ENCODE data around the gene ACTBL2. TPM values are rescaled to one million over a fixed set of nuclear protein-coding genes. Genes with fewer than 3 reads are reported as not detected.

Gene ACTBL2
- total RNA-seq, 1 experiment from 2014 or later = not detected

DNA sequence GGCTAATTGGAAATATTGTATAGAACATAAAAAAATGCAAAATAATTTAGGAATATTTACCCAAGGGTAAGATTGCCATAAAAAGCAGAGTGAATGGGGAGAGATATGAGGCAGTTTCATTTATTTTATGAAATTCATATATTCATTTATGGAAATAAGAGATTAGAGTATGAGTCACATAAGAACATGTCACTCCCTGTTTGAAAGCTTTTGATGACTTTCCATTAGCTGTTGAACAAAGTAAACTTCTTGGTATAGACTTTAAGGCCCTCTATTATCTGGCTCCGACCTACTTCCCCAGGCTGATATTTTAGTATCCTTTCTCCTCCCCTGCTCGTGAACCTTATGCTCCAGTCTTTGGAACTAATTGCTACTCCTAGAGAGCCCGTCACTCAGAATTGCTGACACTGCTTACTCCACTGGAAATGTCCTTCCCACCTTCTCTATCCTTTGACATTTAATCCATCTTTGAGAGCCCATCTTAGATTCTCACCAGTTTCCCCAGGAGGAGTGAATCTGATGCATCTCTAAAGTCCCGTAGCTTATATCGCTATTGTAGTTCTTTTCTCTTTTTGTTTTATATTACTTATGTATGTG is 8.9 kb upstream of the ACTBL2 start:
- no peak for TF ChIP-seq EZH2 (IDR thresholded peaks at IDR 0.05; ENCODE audit: borderline replicate concordance, low read depth, low read length, poor library complexity, severe bottlenecking)
- TF ChIP-seq, protein P1, sequence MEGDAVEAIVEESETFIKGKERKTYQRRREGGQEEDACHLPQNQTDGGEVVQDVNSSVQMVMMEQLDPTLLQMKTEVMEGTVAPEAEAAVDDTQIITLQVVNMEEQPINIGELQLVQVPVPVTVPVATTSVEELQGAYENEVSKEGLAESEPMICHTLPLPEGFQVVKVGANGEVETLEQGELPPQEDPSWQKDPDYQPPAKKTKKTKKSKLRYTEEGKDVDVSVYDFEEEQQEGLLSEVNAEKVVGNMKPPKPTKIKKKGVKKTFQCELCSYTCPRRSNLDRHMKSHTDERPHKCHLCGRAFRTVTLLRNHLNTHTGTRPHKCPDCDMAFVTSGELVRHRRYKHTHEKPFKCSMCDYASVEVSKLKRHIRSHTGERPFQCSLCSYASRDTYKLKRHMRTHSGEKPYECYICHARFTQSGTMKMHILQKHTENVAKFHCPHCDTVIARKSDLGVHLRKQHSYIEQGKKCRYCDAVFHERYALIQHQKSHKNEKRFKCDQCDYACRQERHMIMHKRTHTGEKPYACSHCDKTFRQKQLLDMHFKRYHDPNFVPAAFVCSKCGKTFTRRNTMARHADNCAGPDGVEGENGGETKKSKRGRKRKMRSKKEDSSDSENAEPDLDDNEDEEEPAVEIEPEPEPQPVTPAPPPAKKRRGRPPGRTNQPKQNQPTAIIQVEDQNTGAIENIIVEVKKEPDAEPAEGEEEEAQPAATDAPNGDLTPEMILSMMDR (conservative IDR thresholded peaks at IDR 0.05; ENCODE audit: low read depth, low read length) = no peak
- no peak overlapping the region for H3K27ac ChIP-seq (ENCODE audit: low read depth, low read length, poor library complexity, severe bottlenecking)
- intact Hi-C loops (cut with micrococcal nuclease; ENCODE audit: unreplicated experiment) = no loop called here
- no peaks in the 10 kb centered on the region for H3K9me3 ChIP-seq (ENCODE audit: low read depth, low read length, poor library complexity, severe bottlenecking)
- ChIA-PET CTCF (no interaction called here), POLR2A (ENCODE audit: low non-redundant PET) (no interaction called here)
- peak; percentile 29 for DNase-seq (ENCODE audit: low spot score)
- H3K4me3 ChIP-seq (ENCODE audit: low read depth, low read length, poor library complexity, severe bottlenecking) = no peak overlapping the region
- BruUV-seq (replicated peaks) = no TSS peak
- H3K36me3 ChIP-seq (ENCODE audit: insufficient read depth, low read length, poor library complexity, severe bottlenecking) = no peaks in the 10 kb centered on the region
- peaks cover 43% of the 10 kb centered on the region for H3K4me1 ChIP-seq (ENCODE audit: insufficient read depth, low read length, poor library complexity, severe bottlenecking)
- no peaks in the 10 kb centered on the region for H3K27me3 ChIP-seq (replicated peaks; ENCODE audit: insufficient read depth, low read depth, low read length, poor library complexity)

GRCh38 chr5:57488215-57488955 is 5.8 kb upstream of the ACTBL2 start:
- no peak for DNase-seq (ENCODE audit: low spot score)
- no peak for TF ChIP-seq EZH2 (IDR thresholded peaks at IDR 0.05; ENCODE audit: borderline replicate concordance, low read depth, low read length, poor library complexity, severe bottlenecking)
- TF ChIP-seq, protein P1 (conservative IDR thresholded peaks at IDR 0.05; ENCODE audit: low read depth, low read length) = no peak
- no peak overlapping the region for H3K4me3 ChIP-seq (ENCODE audit: low read depth, low read length, poor library complexity, severe bottlenecking)
- peaks cover 15% of the 10 kb centered on the region for H3K4me1 ChIP-seq (ENCODE audit: insufficient read depth, low read length, poor library complexity, severe bottlenecking)
- no TSS peak for BruUV-seq (replicated peaks)
- intact Hi-C loops (cut with micrococcal nuclease; ENCODE audit: unreplicated experiment) = no loop called here
- H3K36me3 ChIP-seq (ENCODE audit: insufficient read depth, low read length, poor library complexity, severe bottlenecking) = no peaks in the 10 kb centered on the region
- H3K27ac ChIP-seq (ENCODE audit: low read depth, low read length, poor library complexity, severe bottlenecking) = no peak overlapping the region
- CTCF ChIA-PET = no interaction called here
- POLR2A ChIA-PET (ENCODE audit: low non-redundant PET) = no interaction called here
- H3K27me3 ChIP-seq (replicated peaks; ENCODE audit: insufficient read depth, low read depth, low read length, poor library complexity) = no peaks in the 10 kb centered on the region
- H3K9me3 ChIP-seq (ENCODE audit: low read depth, low read length, poor library complexity, severe bottlenecking) = no peaks in the 10 kb centered on the region

GRCh38 chr5:57486027-57486602 is 3.5 kb upstream of the ACTBL2 start:
- Histone ChIP-seq H3K4me3 (ENCODE audit: low read depth, low read length, poor library complexity, severe bottlenecking) (no peak overlapping the region), H3K27me3 (replicated peaks; ENCODE audit: insufficient read depth, low read depth, low read length, poor library complexity) (no peaks in the 10 kb centered on the region), H3K4me1 (ENCODE audit: insufficient read depth, low read length, poor library complexity, severe bottlenecking) (peaks cover 3% of the 10 kb centered on the region), H3K27ac (ENCODE audit: low read depth, low read length, poor library complexity, severe bottlenecking) (no peak overlapping the region), H3K36me3 (ENCODE audit: insufficient read depth, low read length, poor library complexity, severe bottlenecking) (no peaks in the 10 kb centered on the region), H3K9me3 (ENCODE audit: low read depth, low read length, poor library complexity, severe bottlenecking) (no peaks in the 10 kb centered on the region)
- DNase-seq (ENCODE audit: low spot score) = no peak
- intact Hi-C loops (cut with micrococcal nuclease; ENCODE audit: unreplicated experiment) = no loop called here
- TF ChIP-seq, protein P1 (conservative IDR thresholded peaks at IDR 0.05; ENCODE audit: low read depth, low read length) = no peak
- no peak for TF ChIP-seq EZH2 (IDR thresholded peaks at IDR 0.05; ENCODE audit: borderline replicate concordance, low read depth, low read length, poor library complexity, severe bottlenecking)
- BruUV-seq (replicated peaks) = no TSS peak
- CTCF ChIA-PET = no interaction called here
- POLR2A ChIA-PET (ENCODE audit: low non-redundant PET) = no interaction called here

Measured in A673 (cell line).